Measurements from ENCODE around the gene CXCL17.

CXCL17 gene

DNA sequence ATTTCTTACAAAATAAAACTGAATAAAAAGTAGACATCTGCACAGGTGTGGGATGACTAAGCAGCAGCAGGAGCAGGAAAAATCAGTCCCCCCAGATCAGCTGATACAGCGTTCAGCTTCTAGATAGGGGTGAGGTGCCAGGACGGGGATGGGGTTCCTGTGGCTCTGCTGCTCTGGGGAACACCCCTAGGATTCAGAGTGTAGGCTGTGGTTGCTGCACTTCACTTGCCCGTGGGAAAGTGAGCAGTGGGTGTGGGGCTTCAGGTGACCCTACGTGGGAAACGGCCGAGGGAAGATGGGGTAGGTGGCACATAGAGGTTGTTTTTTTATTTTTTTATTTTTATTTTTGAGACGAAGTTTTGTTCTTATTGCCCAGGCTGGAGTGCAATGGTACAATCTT, 3.2 kb upstream of the CXCL17 start:
- TF ChIP-seq, protein P1, sequence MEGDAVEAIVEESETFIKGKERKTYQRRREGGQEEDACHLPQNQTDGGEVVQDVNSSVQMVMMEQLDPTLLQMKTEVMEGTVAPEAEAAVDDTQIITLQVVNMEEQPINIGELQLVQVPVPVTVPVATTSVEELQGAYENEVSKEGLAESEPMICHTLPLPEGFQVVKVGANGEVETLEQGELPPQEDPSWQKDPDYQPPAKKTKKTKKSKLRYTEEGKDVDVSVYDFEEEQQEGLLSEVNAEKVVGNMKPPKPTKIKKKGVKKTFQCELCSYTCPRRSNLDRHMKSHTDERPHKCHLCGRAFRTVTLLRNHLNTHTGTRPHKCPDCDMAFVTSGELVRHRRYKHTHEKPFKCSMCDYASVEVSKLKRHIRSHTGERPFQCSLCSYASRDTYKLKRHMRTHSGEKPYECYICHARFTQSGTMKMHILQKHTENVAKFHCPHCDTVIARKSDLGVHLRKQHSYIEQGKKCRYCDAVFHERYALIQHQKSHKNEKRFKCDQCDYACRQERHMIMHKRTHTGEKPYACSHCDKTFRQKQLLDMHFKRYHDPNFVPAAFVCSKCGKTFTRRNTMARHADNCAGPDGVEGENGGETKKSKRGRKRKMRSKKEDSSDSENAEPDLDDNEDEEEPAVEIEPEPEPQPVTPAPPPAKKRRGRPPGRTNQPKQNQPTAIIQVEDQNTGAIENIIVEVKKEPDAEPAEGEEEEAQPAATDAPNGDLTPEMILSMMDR (IDR thresholded peaks at IDR 0.05; ENCODE audit: low read length, missing control alignments), result no peak
- no peak overlapping the region for H3K4me3 ChIP-seq (replicated peaks; ENCODE audit: low read depth, low read length)
- no peak for DNase-seq (ENCODE audit: low read depth)

- no peak overlapping the region for H3K4me3 ChIP-seq (replicated peaks; ENCODE audit: low read depth, low read length)
- no peak for DNase-seq (ENCODE audit: low read depth)
- TF ChIP-seq, protein P1 (IDR thresholded peaks at IDR 0.05; ENCODE audit: low read length, missing control alignments), result no peak
These were observed 1.2 kb upstream of the CXCL17 start for GRCh38 chr19:42443944-42444398.

DNA sequence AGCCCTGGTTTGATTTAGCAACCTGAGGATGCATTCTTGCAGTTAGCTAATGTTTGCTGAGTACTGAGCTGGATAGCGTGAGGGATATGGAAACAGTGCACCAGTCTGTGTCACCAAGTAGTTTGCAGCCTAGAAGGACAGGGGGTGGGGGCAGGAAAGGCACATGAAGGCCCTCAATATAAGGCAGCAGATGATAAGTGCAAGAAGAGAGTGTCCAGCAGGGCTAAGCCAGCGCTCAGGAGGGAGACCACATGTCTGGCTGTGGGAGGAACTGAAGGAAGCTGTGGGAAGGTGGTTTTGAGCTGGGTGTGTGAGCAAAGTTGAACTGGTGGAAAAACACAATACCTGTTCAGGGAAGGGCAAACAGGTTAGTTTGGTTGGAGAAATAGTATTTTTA, 1.7 kb downstream of the CXCL17 start:
- H3K4me3 ChIP-seq (replicated peaks; ENCODE audit: low read depth, low read length), result no peak overlapping the region
- no peak for DNase-seq (ENCODE audit: low read depth)
- TF ChIP-seq, protein P1 (IDR thresholded peaks at IDR 0.05; ENCODE audit: low read length, missing control alignments), result no peak

DNA sequence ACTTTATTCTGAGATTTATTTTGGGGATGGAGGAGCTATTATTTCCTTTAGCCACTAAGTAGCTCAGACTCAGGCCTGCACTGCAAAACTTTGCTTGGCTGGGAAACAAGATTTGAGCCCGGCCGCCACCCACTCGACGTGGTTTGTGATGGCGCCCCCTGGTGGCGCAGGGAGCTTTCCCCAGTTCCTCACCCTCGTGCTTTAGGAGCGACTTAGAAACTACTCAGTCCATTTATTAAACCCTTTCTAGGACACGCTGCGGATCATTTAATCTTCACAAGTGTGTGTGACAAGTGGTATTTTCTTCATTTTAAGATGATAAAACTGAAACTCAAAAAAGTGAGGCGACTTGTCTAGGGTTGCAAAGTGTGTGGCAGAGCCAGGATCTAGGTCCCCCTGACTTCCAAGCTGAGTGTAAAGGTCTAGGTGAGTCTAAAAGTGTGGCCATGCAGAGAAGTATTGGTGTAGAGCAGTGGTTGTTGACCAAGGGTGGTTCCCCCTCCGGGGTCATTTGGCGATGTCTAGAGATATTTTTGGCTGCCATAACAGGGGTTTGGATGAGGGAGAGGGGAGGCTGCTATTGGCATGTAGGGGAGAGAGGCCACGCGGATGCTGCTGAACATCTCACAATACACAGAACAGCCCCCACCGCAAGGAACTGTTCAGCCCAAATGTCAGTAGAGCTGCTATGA, 2.2 kb downstream of the CXCL17 start:
- peak; percentile 81 for DNase-seq (ENCODE audit: low read depth)
- H3K4me3 ChIP-seq (replicated peaks; ENCODE audit: low read depth, low read length), result no peak overlapping the region
- TF ChIP-seq, protein P1 (IDR thresholded peaks at IDR 0.05; ENCODE audit: low read length, missing control alignments), result peak; percentile 90

- no peak for DNase-seq (ENCODE audit: low read depth)
- TF ChIP-seq, protein P1 (IDR thresholded peaks at IDR 0.05; ENCODE audit: low read length, missing control alignments), result no peak
- H3K4me3 ChIP-seq (replicated peaks; ENCODE audit: low read depth, low read length), result no peak overlapping the region
These were observed 6.7 kb downstream of the CXCL17 start for GRCh38 chr19:42436006-42436405.

DNA sequence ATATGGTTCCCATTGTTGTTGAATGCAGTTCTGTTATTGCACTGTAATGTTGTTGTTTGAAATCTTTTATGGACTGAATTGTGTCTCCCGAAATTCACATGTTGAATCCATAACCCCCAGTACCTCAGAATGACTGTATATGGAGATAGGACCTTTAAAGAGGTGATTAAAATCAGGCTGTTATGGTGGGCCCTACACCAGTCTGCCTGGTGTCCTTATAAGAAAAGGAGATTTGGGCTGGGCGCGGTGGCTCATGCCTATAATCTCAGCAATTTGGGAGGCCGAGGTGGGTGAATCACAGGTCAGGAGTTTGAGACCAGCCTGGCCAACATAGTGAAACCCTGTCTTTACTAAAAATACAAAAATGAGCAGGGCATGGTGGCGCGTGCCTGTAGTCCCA, 7.4 kb downstream of the CXCL17 start:
- no peak for DNase-seq (ENCODE audit: low read depth)
- TF ChIP-seq, protein P1 (IDR thresholded peaks at IDR 0.05; ENCODE audit: low read length, missing control alignments), result no peak
- H3K4me3 ChIP-seq (replicated peaks; ENCODE audit: low read depth, low read length), result no peak overlapping the region
